Measurements from ENCODE around the gene XRN1.
A peak's percentile ranks its signal among the peaks of the same experiment; 100 is the strongest.
"Not testable (repeated sequence)": the region's sequence is repeated elsewhere in the genome, so short reads cannot be mapped to it uniquely, and the experiment has no call there.

XRN1 gene

GRCh38 chr3:142447301-142447851 is 461 bp downstream of the XRN1 start:
- ATAC-seq (replicated peaks) (peak; percentile 39 to 44), DNase-seq (peak; percentile 18)
- Mint-ChIP-seq H3K9me3 (no peaks in the 10 kb centered on the region), H3K27me3 (no peaks in the 10 kb centered on the region), H3K27ac (peak overlapping the region; percentile 99), H3K4me1 (peaks cover 25 to 48% of the 10 kb centered on the region in 2 donors), H3K36me3 (peaks cover 12 to 29% of the 10 kb centered on the region in 2 donors), H3K4me3 (peak overlapping the region; percentile 95 to 96)

- Mint-ChIP-seq H3K27me3 (no peaks in the 10 kb centered on the region), H3K9me3 (no peaks in the 10 kb centered on the region), H3K36me3 (peaks cover 11 to 23% of the 10 kb centered on the region in 2 donors), H3K27ac (peak overlapping the region; percentile 71), H3K4me1 (peaks cover 27 to 52% of the 10 kb centered on the region in 2 donors), H3K4me3 (peak overlapping the region; percentile 95 to 96)
- peak; percentile 19 to 29 for ATAC-seq (replicated peaks)
- DNase-seq = no peak
These were observed 2.0 kb downstream of the XRN1 start for GRCh38 chr3:142445816-142446254.

GRCh38 chr3:142444343-142444742 is 3.5 kb downstream of the XRN1 start:
- no peak for ATAC-seq (replicated peaks)
- peaks cover 28 to 58% of the 10 kb centered on the region in 2 donors for H3K4me1 Mint-ChIP-seq
- H3K36me3 Mint-ChIP-seq = peaks cover 11 to 19% of the 10 kb centered on the region in 2 donors
- H3K4me3 Mint-ChIP-seq = no peak overlapping the region
- no peak for DNase-seq
- no peak overlapping the region for H3K27ac Mint-ChIP-seq
- no peaks in the 10 kb centered on the region for H3K27me3 Mint-ChIP-seq
- H3K9me3 Mint-ChIP-seq = no peaks in the 10 kb centered on the region

GRCh38 chr3:142443060-142443459 is 4.8 kb downstream of the XRN1 start:
- H3K36me3 Mint-ChIP-seq = peaks cover 11 to 19% of the 10 kb centered on the region in 2 donors
- H3K4me1 Mint-ChIP-seq = peaks cover 35 to 60% of the 10 kb centered on the region in 2 donors

GRCh38 chr3:142439499-142440220 is 8.2 kb downstream of the XRN1 start:
- Mint-ChIP-seq H3K4me1 (peaks cover 25 to 46% of the 10 kb centered on the region in 2 donors), H3K36me3 (peaks cover 15% of the 10 kb centered on the region in 2 donors)
- H3K27me3 Mint-ChIP-seq; H3K27ac Mint-ChIP-seq; H3K9me3 Mint-ChIP-seq; H3K4me3 Mint-ChIP-seq; DNase-seq; ATAC-seq (replicated peaks): not testable (repeated sequence)

More at GRCh38 chr3:142443060-142443459, 4.8 kb downstream of the XRN1 start:
- not testable (repeated sequence) for H3K4me3 Mint-ChIP-seq; H3K27me3 Mint-ChIP-seq; DNase-seq; H3K27ac Mint-ChIP-seq; ATAC-seq (replicated peaks); H3K9me3 Mint-ChIP-seq

- ATAC-seq (replicated peaks); H3K27me3 Mint-ChIP-seq; DNase-seq; H3K9me3 Mint-ChIP-seq; H3K4me3 Mint-ChIP-seq; H3K27ac Mint-ChIP-seq: not testable (repeated sequence)
- Mint-ChIP-seq H3K4me1 (peaks cover 20 to 35% of the 10 kb centered on the region in 2 donors), H3K36me3 (peaks cover 11% of the 10 kb centered on the region in 2 donors)
These were observed 9.7 kb downstream of the XRN1 start for GRCh38 chr3:142438096-142438495.

GRCh38 chr3:142436951-142437585 is 10.8 kb downstream of the XRN1 start:
- DNase-seq (no peak), ATAC-seq (replicated peaks) (no peak)
- Mint-ChIP-seq H3K4me3 (no peak overlapping the region), H3K9me3 (no peaks in the 10 kb centered on the region), H3K4me1 (peaks cover 16 to 31% of the 10 kb centered on the region in 2 donors), H3K27ac (no peak overlapping the region), H3K36me3 (peaks cover 8 to 14% of the 10 kb centered on the region in 2 donors), H3K27me3 (no peaks in the 10 kb centered on the region)

- DNase-seq (no peak), ATAC-seq (replicated peaks) (no peak)
- Mint-ChIP-seq H3K27ac (no peak overlapping the region), H3K36me3 (peaks cover 18 to 25% of the 10 kb centered on the region in 2 donors), H3K4me1 (peaks cover 16 to 27% of the 10 kb centered on the region in 2 donors), H3K27me3 (no peaks in the 10 kb centered on the region), H3K9me3 (no peaks in the 10 kb centered on the region), H3K4me3 (no peak overlapping the region)
These were observed 13.3 kb downstream of the XRN1 start for GRCh38 chr3:142434503-142434902.

GRCh38 chr3:142433110-142433509 is 14.7 kb downstream of the XRN1 start:
- Mint-ChIP-seq H3K4me3 (no peak overlapping the region), H3K27ac (no peak overlapping the region), H3K9me3 (no peaks in the 10 kb centered on the region), H3K36me3 (peaks cover 24 to 37% of the 10 kb centered on the region in 2 donors), H3K4me1 (peaks cover 10 to 18% of the 10 kb centered on the region in 2 donors), H3K27me3 (no peaks in the 10 kb centered on the region)
- DNase-seq = no peak
- no peak for ATAC-seq (replicated peaks)

- no peak for DNase-seq
- no peak for ATAC-seq (replicated peaks)
- Mint-ChIP-seq H3K27me3 (no peaks in the 10 kb centered on the region), H3K4me3 (no peak overlapping the region), H3K36me3 (peaks cover 21 to 39% of the 10 kb centered on the region in 2 donors), H3K9me3 (no peaks in the 10 kb centered on the region), H3K27ac (no peak overlapping the region), H3K4me1 (peaks cover 5 to 6% of the 10 kb centered on the region in 2 donors)
These were observed 18.3 kb downstream of the XRN1 start for GRCh38 chr3:142429582-142429981.

GRCh38 chr3:142424754-142425153 is 23.1 kb downstream of the XRN1 start:
- H3K27me3 Mint-ChIP-seq = no peaks in the 10 kb centered on the region
- peaks cover 5% of the 10 kb centered on the region in 2 donors for H3K4me1 Mint-ChIP-seq

GRCh38 chr3:142418926-142419592 is 28.8 kb downstream of the XRN1 start:
- no peaks in the 10 kb centered on the region for H3K4me1 Mint-ChIP-seq
- H3K9me3 Mint-ChIP-seq = no peaks in the 10 kb centered on the region
- H3K4me3 Mint-ChIP-seq = no peak overlapping the region
- no peaks in the 10 kb centered on the region for H3K27me3 Mint-ChIP-seq
- peaks cover 12 to 31% of the 10 kb centered on the region in 2 donors for H3K36me3 Mint-ChIP-seq
- DNase-seq (no peak), ATAC-seq (replicated peaks) (no peak)
- no peak overlapping the region for H3K27ac Mint-ChIP-seq

More at GRCh38 chr3:142424754-142425153, 23.1 kb downstream of the XRN1 start:
- Mint-ChIP-seq H3K36me3 (peaks cover 16 to 38% of the 10 kb centered on the region in 2 donors), H3K4me3 (no peak overlapping the region), H3K9me3 (no peaks in the 10 kb centered on the region), H3K27ac (no peak overlapping the region)
- DNase-seq (no peak), ATAC-seq (replicated peaks) (no peak)

GRCh38 chr3:142417302-142417701 is 30.5 kb downstream of the XRN1 start:
- DNase-seq = no peak
- H3K27ac Mint-ChIP-seq = no peak overlapping the region
- H3K36me3 Mint-ChIP-seq = peaks cover 13 to 25% of the 10 kb centered on the region in 2 donors
- no peaks in the 10 kb centered on the region for H3K27me3 Mint-ChIP-seq
- H3K4me3 Mint-ChIP-seq = no peak overlapping the region
- no peak for ATAC-seq (replicated peaks)
- H3K9me3 Mint-ChIP-seq = no peaks in the 10 kb centered on the region
- H3K4me1 Mint-ChIP-seq = no peaks in the 10 kb centered on the region

- not testable (repeated sequence) for H3K27ac Mint-ChIP-seq; H3K4me3 Mint-ChIP-seq; H3K27me3 Mint-ChIP-seq; H3K9me3 Mint-ChIP-seq; DNase-seq; ATAC-seq (replicated peaks); H3K4me1 Mint-ChIP-seq
- peaks cover 19 to 42% of the 10 kb centered on the region in 2 donors for H3K36me3 Mint-ChIP-seq
These were observed 47.3 kb downstream of the XRN1 start for GRCh38 chr3:142400537-142400936.
